GM23248 (cell line): ENCODE measurements around the gene CABP4.

ENCODE experiments used
- EZH2 ChIP-seq: fragments of 200-600 bp; sonication (generic); IDR thresholded peaks from 2 replicates; pipeline ENCODE4 v1.6.1; 2018; ENCODE audit warnings: antibody characterized with exemption, mild to moderate bottlenecking; ENCODE audit not compliant: insufficient read depth, poor library complexity, severe bottlenecking
- EZH2phosphoT487 ChIP-seq: fragments of 200-600 bp; sonication (generic); IDR thresholded peaks from 2 replicates; pipeline ENCODE4 v1.6.1; 2018; ENCODE audit warnings: antibody characterized with exemption, moderate library complexity, mild to moderate bottlenecking, low read depth; ENCODE audit not compliant: insufficient read depth

GRCh38 chr11:67491276-67492068 lies 36.3 kb downstream of the CABP4 start:
- TF ChIP-seq EZH2phosphoT487 (no peak), EZH2 (no peak)
